Fibroblast of skin of right biceps (primary cell): ENCODE measurements around the gene PANX2.
A peak's percentile ranks its signal among the peaks of the same experiment; 100 is the strongest.
"Not testable (repeated sequence)": the region's sequence is repeated elsewhere in the genome, so short reads cannot be mapped to it uniquely, and the experiment has no call there.

Source experiments
- DNase-seq: peaks from one replicate; pipeline ENCODE4 v3.0.0-alpha.2; 2013

The PANX2 gene, protein sequence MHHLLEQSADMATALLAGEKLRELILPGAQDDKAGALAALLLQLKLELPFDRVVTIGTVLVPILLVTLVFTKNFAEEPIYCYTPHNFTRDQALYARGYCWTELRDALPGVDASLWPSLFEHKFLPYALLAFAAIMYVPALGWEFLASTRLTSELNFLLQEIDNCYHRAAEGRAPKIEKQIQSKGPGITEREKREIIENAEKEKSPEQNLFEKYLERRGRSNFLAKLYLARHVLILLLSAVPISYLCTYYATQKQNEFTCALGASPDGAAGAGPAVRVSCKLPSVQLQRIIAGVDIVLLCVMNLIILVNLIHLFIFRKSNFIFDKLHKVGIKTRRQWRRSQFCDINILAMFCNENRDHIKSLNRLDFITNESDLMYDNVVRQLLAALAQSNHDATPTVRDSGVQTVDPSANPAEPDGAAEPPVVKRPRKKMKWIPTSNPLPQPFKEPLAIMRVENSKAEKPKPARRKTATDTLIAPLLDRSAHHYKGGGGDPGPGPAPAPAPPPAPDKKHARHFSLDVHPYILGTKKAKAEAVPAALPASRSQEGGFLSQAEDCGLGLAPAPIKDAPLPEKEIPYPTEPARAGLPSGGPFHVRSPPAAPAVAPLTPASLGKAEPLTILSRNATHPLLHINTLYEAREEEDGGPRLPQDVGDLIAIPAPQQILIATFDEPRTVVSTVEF

DNA sequence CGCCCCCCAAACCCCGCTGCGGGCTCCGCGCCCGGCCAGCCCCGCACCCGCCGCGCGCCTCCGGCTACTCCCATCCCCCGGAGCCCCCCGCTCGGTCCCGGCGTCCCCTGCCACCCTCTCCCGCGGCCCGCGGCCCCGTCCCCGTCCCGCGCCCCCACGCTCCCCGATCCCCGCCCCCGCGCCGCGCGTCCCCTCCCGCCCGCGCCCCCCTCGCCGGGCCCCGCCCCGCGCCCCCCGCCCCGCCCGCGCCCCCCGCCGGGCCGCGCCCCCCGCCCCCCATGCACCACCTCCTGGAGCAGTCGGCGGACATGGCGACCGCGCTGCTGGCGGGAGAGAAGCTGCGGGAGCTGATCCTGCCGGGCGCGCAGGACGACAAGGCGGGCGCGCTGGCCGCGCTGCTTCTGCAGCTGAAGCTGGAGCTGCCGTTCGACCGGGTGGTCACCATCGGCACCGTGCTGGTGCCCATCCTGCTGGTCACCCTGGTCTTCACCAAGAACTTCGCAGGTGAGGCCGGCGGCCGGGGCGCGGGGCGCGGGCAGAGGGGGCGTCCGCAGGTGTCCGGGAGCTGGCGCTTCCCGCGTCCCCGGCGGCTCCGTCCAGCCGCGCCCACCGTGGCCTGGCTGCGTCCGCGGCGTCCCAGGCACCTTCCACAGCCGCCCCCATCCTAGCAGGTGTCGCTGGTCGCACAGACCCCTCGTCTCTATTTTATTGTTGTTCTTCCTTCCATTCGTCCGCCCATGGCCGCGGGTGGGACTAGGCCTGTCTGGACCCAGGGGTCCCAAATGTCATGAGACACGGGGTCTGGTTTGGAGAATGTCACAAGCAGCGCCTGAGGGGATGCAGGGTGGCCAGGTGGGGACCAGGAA lies at the start of gene PANX2:
PANX2 (plus strand) TSS at position 279 of the 866 bp plus-strand sequence; CDS start at position 279, 0 bp downstream.
- no peak for DNase-seq

DNA sequence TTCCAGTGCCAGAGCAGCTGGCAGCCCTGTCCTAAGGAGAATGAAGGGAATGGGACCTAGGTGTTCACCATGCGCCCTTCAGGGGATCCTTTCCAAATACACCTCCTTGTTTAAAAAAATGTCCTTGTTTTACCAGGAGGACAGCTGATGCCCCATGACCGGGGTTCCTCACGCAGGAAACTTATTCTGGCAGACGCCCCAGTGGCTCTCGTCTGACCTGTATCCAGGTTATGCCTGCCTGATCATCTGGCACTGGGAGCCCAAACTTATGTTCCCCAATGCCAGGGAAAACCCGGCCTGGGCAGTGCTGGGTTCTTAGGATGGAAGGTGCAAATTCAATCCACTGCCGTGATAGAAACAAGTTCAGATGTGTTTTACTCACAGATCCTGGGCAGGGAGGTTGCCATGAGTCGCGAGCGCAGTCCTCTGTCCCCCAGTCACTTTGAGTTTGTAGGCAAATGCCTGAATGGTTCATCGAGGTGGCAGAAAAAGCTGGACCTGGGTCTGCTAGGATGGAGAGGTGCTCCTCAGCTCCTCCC lies 49.3 kb upstream of the PANX2 start:
- DNase-seq: no peak

DNA sequence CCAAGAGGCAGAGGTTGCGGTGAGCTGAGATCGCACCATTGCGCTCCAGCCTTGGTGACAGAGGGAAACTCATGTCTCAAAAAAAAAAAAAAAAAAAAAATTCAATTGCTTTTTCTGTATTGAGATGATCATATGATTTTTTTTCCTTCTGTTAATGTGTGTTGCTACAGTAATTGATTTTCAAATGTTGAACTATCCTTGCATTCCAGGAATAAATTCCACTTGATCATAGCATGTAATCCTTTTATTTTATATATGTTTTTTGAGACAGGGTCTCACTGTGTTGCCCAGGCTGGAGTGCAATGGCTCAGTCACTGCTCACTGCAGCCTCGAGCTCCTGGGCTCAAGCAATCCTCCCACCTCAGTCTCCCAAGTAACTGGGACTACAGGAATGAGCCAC lies 47.4 kb upstream of the PANX2 start:
- DNase-seq: no peak

DNA sequence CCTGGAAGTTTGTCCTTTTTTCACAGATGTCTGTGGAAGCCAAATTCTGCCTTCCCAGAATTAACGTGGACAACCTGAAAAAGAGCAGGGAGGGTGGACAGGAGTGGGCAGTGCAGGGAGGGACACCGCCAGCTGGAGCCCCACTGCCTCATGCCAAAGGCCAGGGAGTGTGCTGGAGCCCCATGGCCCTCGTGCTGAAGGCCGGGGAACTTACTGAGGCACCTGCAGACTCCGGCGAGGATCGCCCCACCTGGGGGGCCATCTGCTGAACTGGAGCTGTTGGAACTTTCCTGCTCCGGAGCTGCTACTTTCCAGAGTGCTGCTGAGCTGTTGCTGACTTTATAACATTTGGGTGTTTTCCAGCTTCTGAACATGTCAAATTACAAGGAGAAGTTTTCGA lies 45.5 kb upstream of the PANX2 start:
- no peak for DNase-seq

DNA sequence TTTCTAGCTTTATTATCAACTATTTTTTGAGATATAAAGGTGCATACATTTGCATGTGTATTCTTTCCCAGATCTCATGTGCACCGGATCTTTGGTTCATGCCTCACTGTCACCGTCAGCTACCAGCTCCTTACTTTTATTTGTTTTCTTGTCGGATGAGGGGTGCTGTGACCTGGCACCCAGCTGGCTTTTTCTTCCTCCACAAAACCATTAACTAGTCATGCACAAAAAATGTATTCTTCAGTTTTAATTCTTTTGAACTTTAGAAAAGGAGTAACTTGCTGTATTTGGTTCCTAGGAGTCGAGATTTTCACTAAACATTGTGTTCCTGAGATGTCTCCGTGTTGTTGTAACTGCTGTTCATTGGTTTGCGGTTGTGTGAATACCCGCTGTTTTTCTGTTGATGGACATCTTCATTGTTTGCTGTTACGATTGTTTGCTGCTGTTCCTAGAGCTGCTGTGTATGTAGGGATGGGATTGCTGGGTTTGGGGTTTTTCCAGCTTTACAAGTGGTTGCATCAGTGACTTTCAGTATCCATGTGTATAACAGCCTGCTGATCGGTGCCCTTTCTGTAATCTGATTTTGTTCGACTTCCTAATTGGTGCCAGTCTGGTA lies 41.3 kb upstream of the PANX2 start:
- peak; percentile 21 for DNase-seq

DNA sequence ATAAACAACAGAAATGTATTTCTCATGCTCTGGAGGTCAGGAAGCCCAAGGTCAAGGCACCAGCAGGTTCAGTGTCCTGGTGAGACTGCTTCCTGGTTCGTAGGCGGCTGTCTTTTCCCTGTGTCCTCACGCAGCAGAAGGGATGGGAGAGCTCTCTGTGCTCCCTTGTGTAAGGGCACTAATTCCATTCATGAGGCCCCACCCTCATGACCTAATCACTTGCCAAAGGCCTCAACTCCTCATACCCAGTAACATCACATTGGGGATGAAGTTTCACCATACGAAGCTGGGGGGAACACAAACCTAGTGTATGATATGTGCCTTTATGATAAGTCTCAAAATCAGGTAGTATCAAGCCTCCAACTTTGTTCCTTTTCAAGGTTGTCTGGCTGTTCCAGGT lies 38.6 kb upstream of the PANX2 start:
- no peak for DNase-seq

DNA sequence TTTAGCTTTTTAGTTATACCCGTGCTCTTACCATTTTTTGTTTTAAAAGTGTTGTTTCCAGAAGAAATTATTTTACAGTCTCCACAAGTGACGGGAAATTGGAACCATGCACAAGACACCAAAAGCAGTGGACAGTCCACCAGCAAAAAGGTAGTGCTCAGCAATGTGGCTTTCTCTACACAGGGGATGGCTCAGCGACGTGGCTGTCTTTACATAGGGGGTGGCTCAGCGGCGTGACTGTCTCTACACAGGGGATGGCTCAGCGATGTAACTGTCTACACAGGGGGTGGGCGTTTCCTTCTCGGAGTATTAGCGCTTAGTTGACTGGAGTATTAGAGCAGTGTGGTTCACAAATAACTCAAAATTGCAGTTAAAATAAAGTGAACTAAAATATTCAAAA lies 36.0 kb upstream of the PANX2 start:
- DNase-seq: no peak

DNA sequence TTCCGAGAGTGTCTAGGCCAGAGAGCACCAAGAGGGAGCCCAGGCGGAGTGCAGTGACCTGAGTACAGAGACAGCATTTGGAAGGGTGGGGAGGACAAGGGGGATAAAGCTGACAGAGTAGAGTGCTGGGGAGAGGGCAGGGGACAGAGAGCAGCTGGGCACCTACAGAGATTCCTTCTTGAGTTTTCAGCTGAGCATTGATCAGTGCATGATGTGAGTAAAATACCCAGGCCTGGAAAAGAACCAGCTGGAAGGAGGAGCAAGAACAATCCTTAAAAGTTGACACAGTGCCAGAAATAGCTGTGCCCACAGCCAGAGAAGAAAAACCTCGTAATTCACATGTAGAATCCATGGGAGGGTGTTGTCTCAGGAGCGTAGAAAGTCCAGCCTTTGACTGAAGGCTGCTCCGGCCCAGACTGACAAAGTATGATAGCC lies 33.9 kb upstream of the PANX2 start:
- DNase-seq: no peak

DNA sequence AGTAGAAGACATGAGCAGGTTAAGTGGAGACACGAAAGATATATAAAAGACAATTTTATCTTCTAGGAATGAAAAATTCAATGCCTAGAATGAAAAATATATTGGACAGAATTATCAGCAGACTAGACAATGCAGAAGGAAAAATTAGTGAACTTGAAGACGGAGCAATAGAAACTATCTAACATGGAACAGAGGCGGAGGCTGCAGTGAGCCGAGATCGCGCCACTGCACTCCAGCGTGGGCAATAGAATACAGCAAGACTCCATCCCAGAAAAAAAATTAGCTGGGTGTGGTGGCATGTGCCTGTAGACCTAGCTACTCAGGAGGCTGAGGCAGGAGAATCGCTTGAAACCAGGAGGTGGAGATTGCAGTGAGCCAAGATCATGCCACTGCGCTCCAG lies 33.3 kb upstream of the PANX2 start:
- DNase-seq: not testable (repeated sequence)

DNA sequence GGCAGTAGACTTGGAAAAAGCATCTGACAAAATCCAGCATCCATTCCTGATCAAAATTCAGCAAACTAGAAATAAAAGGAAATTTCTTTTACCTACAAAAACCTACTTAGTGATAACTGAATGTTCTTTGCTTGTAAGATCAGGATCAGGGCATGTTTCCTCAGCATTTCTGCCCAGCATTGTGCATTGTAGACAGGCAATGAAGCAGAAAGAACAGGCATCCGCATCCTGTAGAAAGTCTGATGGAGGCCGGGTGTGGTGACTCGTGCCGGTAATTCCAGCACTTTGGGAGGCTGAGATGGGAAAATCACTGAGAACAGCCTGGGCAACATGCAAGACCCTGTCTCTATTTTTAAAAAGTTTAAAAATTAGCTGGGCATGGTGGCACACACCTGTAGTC lies 32.5 kb upstream of the PANX2 start:
- DNase-seq: no peak

DNA sequence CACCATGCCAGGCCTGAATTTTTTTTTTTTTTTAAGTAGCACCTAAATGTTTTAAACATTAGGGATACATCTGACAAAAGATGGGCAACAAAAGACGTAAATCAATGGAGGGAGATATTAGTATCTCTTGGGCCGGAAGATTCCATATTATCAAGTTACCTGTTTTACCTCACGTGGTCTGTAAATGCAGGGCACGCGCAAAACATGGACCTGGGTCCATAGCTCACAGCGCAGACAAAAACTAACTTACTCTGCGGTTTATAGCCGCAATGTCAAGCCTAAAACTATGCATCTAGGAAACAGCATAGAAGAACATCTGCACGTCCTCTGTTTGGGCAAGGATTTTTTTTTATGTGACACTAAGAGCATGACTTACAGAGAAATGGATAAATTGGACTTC lies 31.5 kb upstream of the PANX2 start:
- no peak for DNase-seq

DNA sequence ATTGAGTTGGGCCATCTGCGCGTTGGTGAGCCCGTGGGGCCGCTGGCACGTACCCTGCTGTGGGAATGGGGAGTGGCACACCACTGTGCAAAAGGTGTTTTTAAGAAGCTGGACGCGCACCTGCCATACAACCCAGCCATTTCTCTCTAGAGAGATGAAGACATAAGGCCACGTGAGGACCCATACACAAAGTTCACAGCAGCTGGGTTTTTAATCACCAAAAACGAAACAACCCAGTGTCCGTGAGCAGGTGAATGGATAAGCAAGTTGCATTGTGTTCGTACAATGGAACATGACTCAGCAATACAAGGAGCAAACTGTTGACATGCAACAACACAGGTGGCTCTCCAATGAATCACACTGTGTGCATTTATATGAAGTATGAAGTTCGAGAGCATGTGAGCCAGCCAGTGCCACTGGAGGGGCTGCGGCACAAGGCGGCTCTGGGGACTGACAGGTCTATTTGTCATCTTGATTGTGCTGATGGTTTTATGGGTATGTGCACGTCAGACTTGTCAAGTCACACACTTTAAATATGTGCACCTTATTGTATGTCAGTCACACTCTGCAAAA lies 30.6 kb upstream of the PANX2 start:
- DNase-seq: no peak

DNA sequence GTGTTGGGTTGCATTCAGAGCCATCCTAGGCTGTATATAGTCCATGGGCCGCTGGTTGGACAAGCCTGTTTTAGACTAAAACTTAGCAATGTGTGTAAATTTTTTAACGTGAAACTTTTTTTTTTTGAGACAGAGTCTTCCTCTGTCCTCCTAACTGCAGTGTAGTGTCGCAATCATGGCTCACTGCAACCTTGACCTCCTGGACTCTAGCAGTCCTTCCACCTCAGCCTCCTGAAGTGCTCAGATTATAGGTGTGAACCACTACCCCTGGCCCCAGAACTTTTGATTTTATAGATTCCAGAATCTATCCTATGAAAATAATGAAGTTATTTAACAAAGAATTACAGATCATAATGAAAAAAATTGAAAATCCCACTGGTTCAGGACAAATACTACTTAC lies 29.9 kb upstream of the PANX2 start:
- no peak for DNase-seq

DNA sequence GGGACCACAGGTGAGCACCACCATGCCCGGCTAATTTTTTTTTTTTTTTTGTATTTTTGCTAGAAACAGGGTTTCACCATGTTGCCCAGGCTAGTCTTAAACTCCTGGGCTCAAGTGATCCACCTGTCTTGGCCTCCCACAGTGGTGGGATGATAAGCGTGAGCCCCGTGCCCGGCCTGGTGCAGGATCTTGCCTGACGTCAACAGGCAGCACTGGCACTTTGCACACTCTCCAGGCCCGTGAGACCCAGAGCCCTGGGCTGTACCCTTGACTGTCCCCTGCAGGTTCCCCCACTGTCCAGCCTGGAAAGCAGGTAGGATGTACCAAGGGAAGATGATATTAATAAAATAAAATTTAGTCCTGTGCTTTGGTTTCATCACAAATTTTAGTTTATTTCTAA lies 29.1 kb upstream of the PANX2 start:
- DNase-seq: no peak

DNA sequence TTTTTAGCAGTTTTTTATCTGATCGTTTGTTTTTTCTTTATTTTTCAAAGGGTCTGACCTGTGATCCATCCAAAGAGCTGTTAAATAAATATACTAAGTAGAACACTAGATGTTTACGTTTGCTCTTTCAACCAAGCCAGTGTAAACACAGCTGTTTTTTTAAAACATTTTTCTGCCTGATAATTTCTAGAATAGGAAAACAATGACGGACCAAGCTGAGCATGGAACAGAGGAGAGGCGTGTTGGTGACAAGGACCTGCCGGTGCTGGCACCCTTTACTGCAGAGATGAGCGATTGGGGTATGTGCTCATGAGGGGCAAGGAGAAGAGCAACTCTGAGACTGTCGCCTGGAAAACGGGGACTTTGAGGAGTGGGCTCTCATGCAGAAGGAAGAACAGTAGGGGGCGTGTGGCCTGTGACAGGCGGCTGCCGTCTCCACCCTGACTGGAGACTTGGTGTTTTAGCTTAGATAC lies 28.6 kb upstream of the PANX2 start:
- no peak for DNase-seq

DNA sequence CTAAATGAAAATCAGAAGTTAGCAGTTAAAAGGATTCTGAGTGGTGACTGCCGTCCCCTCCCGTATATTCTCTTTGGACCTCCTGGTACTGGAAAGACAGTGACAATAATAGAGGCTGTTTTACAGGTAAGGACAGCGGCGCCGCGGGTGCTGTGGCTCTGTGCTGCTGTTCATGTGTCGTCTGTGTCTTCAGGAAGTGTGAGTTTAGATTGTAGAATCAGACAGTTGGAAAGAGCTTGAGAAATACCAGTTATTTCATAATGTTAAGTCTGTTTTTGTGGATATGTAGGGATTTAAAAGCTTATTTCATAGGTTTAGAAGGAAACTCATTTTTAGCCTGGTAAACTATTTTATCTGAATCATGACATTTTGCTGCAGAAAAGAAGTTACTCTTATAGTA lies 27.4 kb upstream of the PANX2 start:
- DNase-seq: no peak

DNA sequence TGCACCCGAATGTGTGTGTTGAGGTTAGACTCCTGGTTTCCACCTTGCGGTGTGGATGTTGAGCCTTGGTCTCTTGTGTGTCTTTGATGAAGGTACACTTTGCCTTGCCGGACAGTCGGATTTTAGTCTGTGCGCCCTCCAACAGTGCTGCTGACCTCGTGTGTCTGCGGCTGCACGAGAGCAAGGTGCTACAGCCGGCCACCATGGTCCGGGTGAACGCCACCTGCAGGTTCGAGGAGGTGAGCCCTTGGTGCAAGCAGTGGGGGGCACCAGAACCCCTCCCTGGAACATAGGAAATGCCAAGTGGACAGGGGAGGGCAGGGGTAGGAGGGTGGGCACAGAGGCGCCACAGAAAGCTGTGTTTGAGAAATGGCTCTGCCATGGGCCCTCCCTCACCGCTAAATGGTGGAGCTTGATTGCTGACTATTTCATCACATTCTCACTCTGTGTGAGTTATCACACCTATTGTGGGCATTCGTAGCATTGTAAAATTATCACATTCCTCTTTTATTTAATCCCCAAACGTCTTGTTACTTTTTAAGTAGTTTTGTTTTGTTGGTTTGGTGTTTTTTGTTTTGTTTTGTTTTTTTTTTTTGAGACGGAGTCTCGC lies 26.4 kb upstream of the PANX2 start:
- no peak for DNase-seq

DNA sequence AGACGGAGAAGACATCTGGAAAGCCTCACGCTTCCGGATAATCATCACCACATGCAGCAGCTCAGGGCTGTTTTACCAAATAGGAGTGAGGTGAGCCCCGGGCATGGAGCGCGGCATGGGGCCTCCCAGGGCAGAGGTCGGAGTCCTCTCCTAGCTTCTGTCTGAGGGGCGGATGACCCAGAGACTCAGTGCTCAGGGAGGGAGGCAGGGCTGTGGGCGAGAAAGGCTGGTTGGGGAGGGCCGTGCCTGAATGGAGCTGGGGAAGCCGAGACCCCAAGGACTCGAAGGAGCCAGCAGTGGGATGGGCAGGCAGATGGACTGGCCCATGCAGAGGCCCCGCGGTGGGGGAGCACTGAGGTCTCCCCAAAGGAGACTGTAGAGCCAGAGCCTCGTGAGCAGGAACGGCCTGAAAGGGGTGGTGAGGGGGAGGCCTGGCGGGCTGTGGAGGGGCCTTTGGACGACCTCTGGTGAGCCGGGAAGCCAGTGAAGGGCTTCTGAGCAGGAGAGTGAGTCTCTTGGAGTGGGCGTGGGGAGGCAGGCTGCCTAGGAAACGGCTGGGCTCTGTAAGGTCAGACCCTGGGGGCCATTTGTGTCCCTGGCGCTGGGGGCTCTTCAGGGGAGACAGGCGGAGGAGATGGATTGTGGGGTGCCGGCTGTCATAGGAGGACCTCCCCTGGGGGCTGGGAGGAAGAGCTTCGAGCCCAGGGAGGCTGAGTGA lies 24.7 kb upstream of the PANX2 start:
- peak; percentile 6 for DNase-seq

DNA sequence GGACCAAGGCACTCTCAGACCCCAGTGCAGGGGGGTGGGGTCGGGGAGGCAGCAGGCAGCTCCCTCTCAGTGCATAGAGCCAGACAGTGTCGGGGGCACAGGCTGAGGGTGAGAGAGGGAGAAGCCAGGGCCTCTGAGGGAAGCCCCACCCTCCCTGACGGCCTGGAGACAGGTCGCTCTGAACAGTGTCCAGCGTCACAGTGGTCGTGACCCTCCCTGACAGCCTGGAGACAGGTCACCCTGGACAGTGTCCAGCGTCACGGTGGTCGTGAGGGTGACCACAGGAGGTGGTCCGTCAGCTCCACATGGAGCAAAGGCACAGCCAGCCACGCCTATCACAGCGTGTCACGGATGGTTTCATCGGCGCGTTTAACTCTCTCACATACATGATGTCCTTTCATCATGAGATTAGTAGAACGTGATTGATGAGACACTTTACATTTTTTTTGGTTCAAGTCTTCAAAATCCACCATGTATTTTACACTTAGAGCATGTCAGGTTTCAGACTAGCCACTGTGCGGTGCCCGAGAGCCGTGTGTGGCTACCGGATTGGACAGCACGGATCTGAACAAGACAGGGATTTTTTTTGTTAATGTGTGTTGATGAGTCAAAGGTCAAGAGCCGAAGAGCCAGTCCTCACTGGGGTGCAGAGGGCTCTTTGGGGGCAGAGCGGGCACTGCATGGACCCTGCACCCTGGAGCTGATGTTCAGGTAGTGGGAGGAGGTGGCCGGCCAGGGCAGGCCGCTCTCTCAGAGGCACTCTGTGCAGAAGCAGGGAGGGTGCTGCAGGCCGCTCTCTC lies 23.9 kb upstream of the PANX2 start:
- peak; percentile 72 for DNase-seq
